Measurements from ENCODE around the gene CIP2A.

CIP2A gene

DNA sequence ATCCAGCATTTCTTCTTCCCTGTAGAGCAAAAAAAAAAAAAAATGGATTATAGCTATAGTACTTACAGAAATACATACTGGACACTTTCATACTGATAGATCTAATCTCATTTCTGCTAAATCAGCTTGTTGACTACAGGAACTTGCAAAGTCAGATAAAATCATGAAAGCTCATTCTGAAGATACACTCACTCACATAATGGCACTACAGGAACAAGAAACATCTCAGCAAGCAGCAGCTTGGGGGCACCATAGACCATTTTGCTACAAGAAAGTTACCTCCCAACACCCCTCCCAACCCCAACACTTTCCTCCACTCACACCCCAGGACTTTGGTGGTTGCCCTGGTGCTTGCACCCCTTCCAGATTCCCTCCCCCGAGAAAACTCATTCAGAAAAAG, 83.4 kb downstream of the CIP2A start:
- Histone ChIP-seq H4K20me1 (ENCODE audit: insufficient read depth, low read length) (no peaks in the 10 kb centered on the region), H3K79me2 (ENCODE audit: insufficient read depth, low read length) (no peaks in the 10 kb centered on the region), H3K9me2 (ENCODE audit: low read depth, low read length) (no peaks in the 10 kb centered on the region), H3K4me3 (ENCODE audit: low read depth, low read length, poor library complexity, severe bottlenecking) (no peak overlapping the region), H3K27ac (ENCODE audit: low read depth, low read length, poor library complexity, severe bottlenecking) (no peak overlapping the region), H3F3A (ENCODE audit: insufficient read depth, low read length) (no peaks in the 10 kb centered on the region), H3K4me2 (ENCODE audit: low read length) (no peak overlapping the region), H2AFZ (ENCODE audit: low read length) (no peak overlapping the region), H3K9me3 (ENCODE audit: low read length) (no peaks in the 10 kb centered on the region), H3K9ac (ENCODE audit: low read length) (no peak overlapping the region), H3K4me1 (ENCODE audit: insufficient read depth, low read length, severe bottlenecking) (no peaks in the 10 kb centered on the region), H3K27me3 (ENCODE audit: insufficient read depth, low read length) (no peaks in the 10 kb centered on the region), H3K36me3 (ENCODE audit: insufficient read depth, low read length) (no peaks in the 10 kb centered on the region)
- no peak for TF ChIP-seq EZH2 (IDR thresholded peaks at IDR 0.05; ENCODE audit: borderline replicate concordance, low read length)
- TF ChIP-seq, protein P1, sequence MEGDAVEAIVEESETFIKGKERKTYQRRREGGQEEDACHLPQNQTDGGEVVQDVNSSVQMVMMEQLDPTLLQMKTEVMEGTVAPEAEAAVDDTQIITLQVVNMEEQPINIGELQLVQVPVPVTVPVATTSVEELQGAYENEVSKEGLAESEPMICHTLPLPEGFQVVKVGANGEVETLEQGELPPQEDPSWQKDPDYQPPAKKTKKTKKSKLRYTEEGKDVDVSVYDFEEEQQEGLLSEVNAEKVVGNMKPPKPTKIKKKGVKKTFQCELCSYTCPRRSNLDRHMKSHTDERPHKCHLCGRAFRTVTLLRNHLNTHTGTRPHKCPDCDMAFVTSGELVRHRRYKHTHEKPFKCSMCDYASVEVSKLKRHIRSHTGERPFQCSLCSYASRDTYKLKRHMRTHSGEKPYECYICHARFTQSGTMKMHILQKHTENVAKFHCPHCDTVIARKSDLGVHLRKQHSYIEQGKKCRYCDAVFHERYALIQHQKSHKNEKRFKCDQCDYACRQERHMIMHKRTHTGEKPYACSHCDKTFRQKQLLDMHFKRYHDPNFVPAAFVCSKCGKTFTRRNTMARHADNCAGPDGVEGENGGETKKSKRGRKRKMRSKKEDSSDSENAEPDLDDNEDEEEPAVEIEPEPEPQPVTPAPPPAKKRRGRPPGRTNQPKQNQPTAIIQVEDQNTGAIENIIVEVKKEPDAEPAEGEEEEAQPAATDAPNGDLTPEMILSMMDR (IDR thresholded peaks at IDR 0.05; ENCODE audit: low read length): no peak

DNA sequence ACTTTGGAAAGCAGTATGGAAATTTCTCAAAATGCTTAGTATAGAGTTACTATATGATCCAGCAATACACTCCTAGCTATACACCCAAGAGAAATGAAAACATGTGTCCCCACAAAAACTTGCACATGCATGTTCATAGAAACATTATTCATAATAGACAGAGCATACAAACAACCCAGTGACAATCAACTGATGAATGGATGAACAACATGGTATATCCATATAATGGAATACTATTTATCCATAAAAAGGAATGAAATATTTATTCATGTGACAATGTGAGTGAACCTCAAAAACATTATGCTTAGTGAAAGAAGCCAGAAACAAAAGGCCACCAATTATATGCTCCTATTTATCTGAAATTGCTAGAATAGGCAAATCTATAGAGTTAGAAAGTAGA, 85.5 kb downstream of the CIP2A start:
- no peak for TF ChIP-seq EZH2 (IDR thresholded peaks at IDR 0.05; ENCODE audit: borderline replicate concordance, low read length)
- TF ChIP-seq, protein P1 (IDR thresholded peaks at IDR 0.05; ENCODE audit: low read length): no peak
- Histone ChIP-seq H3K27ac (ENCODE audit: low read depth, low read length, poor library complexity, severe bottlenecking) (no peak overlapping the region), H3K27me3 (ENCODE audit: insufficient read depth, low read length) (no peaks in the 10 kb centered on the region), H3K9me3 (ENCODE audit: low read length) (no peaks in the 10 kb centered on the region), H3K4me3 (ENCODE audit: low read depth, low read length, poor library complexity, severe bottlenecking) (no peak overlapping the region), H3K9me2 (ENCODE audit: low read depth, low read length) (no peaks in the 10 kb centered on the region), H3K4me2 (ENCODE audit: low read length) (no peak overlapping the region), H2AFZ (ENCODE audit: low read length) (no peak overlapping the region), H3K4me1 (ENCODE audit: insufficient read depth, low read length, severe bottlenecking) (no peaks in the 10 kb centered on the region), H4K20me1 (ENCODE audit: insufficient read depth, low read length) (no peaks in the 10 kb centered on the region), H3F3A (ENCODE audit: insufficient read depth, low read length) (no peaks in the 10 kb centered on the region), H3K36me3 (ENCODE audit: insufficient read depth, low read length) (no peaks in the 10 kb centered on the region), H3K79me2 (ENCODE audit: insufficient read depth, low read length) (no peaks in the 10 kb centered on the region), H3K9ac (ENCODE audit: low read length) (no peak overlapping the region)

DNA sequence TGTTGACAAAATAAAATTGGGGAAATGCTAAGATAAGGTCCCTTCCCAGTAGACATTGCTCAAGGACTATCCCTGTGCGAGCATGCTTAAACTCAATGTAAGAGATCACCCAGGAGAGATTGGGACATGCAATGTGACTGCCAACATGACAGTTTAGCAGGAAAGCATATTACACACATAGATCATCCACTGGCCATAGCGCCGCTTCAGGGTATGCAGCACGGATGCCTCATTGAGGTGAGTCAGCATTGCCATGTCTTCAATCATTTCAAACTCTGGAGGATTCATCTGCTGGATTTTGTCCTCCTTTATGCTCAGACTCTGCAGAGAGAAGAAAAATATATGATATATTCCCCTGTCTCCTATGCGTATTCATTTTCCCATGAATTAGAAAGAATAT, 87.7 kb downstream of the CIP2A start:
- TF ChIP-seq, protein P1 (IDR thresholded peaks at IDR 0.05; ENCODE audit: low read length): no peak
- TF ChIP-seq EZH2 (IDR thresholded peaks at IDR 0.05; ENCODE audit: borderline replicate concordance, low read length): no peak
- Histone ChIP-seq H3K27me3 (ENCODE audit: insufficient read depth, low read length) (no peaks in the 10 kb centered on the region), H4K20me1 (ENCODE audit: insufficient read depth, low read length) (no peaks in the 10 kb centered on the region), H3K27ac (ENCODE audit: low read depth, low read length, poor library complexity, severe bottlenecking) (no peak overlapping the region), H3K9ac (ENCODE audit: low read length) (no peak overlapping the region), H3K4me3 (ENCODE audit: low read depth, low read length, poor library complexity, severe bottlenecking) (no peak overlapping the region), H3K4me2 (ENCODE audit: low read length) (no peak overlapping the region), H3K9me3 (ENCODE audit: low read length) (no peaks in the 10 kb centered on the region), H3F3A (ENCODE audit: insufficient read depth, low read length) (no peaks in the 10 kb centered on the region), H3K79me2 (ENCODE audit: insufficient read depth, low read length) (no peaks in the 10 kb centered on the region), H3K36me3 (ENCODE audit: insufficient read depth, low read length) (no peaks in the 10 kb centered on the region), H3K9me2 (ENCODE audit: low read depth, low read length) (no peaks in the 10 kb centered on the region), H2AFZ (ENCODE audit: low read length) (no peak overlapping the region), H3K4me1 (ENCODE audit: insufficient read depth, low read length, severe bottlenecking) (no peaks in the 10 kb centered on the region)
